ENCODE measurements around the gene C2orf72. TPM values are rescaled to one million over a fixed set of nuclear protein-coding genes. Genes with fewer than 3 reads are reported as not detected.

The C2orf72 gene
- total and polyA plus RNA-seq, 2 of the 13 experiments (the other 11 are each of a cell fraction or from before 2014, with no cell fraction given), result 147 to 203 TPM

DNA sequence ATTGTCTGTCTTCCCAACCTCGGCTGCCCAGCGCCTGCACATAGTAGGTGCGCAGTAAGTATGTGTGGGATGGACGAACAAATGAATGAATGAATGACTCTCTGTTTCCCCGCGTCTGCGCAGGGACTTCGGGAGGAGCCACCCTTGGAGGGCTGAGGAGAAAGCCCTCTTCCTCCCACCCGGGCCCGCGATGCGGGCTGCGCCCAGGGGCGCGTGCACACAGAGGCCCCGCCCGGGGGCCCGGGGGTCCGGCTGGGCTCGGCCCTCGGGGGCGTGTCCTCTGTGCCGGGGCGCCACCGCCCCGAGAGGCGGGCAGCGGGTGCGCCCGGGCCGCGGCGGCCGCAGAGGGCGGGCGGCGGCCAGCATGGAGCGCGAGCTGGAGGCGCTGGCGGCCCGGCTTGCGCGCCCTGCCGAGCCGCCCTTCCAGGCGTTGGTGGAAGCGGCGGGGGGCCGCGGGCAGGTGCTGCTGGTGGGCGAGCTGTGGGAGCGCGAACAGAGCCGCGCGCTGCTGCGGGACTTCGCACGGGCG is at the start of gene C2orf72 (continued):
- TF ChIP-seq ZSCAN25 (CRISPR knock-in tag; IDR thresholded peaks at IDR 0.05), result no peak; the same call in 1 of the 2 replicates
- no peak for TF ChIP-seq TEAD3 (CRISPR knock-in tag; optimal IDR thresholded peaks at IDR 0.05; ENCODE audit: borderline replicate concordance)
- TF ChIP-seq, protein P1, sequence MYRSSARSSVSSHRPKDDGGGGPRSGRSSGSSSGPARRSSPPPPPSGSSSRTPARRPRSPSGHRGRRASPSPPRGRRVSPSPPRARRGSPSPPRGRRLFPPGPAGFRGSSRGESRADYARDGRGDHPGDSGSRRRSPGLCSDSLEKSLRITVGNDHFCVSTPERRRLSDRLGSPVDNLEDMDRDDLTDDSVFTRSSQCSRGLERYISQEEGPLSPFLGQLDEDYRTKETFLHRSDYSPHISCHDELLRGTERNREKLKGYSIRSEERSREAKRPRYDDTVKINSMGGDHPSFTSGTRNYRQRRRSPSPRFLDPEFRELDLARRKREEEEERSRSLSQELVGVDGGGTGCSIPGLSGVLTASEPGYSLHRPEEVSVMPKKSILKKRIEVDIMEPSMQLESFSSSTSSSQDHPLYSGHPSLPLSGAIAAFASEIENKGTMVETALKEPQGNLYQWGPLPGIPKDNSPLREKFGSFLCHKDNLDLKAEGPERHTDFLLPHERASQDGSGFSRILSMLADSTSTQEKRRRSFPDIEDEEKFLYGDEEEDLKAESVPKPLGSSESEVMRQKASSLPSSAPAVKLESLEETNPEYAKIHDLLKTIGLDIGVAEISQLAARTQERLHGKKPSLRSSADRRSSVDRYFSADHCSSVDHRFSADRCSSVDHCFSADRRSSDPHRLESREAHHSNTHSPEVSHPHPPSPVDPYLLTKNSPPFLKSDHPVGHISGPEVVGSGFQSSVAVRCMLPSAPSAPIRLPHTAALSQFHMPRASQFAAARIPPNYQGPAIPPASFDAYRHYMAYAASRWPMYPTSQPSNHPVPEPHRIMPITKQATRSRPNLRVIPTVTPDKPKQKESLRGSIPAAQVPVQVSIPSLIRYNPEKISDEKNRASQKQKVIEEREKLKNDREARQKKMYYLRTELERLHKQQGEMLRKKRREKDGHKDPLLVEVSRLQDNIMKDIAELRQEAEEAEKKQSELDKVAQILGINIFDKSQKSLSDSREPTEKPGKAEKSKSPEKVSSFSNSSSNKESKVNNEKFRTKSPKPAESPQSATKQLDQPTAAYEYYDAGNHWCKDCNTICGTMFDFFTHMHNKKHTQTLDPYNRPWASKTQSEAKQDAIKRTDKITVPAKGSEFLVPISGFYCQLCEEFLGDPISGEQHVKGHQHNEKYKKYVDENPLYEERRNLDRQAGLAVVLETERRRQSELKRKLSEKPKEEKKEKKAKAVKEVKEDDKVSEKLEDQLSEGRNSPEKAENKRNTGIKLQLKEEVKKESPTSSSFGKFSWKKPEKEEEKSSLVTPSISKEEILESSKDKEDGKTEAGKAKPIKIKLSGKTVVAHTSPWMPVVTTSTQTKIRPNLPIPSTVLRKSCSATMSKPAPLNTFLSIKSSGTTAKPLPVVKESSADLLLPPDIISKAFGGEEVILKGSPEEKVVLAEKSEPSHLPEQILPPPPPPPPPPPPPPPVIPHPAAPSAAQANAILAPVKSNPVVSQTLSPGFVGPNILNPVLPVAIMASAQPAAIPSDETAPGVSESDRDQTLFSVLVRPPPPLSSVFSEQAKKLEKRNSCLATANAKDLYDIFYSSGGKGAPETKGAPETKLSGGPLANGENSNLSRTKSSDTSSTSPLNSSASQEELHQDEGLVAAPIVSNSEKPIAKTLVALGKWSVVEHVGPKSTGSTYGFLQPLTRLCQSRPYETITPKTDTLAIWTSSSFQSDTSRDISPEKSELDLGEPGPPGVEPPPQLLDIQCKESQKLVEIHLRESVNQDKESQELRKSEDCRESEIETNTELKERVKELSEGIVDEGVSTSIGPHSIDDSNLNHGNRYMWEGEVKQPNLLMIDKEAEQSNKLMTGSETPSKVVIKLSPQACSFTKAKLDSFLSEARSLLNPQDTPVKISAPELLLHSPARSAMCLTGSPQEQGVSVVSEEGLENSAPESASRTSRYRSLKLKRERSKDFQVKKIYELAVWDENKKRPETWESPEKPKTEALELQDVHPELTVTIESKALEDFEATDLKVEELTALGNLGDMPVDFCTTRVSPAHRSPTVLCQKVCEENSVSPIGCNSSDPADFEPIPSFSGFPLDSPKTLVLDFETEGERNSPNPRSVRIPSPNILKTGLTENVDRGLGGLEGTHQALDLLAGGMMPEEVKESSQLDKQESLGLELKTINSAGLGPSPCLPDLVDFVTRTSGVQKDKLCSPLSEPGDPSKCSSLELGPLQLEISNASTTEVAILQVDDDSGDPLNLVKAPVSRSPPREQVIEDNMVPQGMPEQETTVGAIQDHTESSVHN (CRISPR knock-in tag; IDR thresholded peaks at IDR 0.05), result no peak
- TF ChIP-seq SIX4 (CRISPR knock-in tag; IDR thresholded peaks at IDR 0.05), result no peak
- TF ChIP-seq SKI (IDR thresholded peaks at IDR 0.05; ENCODE audit: partially characterized antibody), result no peak
- TF ChIP-seq MIER2 (CRISPR knock-in tag; IDR thresholded peaks at IDR 0.05), result no peak
- no peak for TF ChIP-seq ZNF550 (CRISPR knock-in tag; IDR thresholded peaks at IDR 0.05; ENCODE audit: borderline replicate concordance)
- no peak for TF ChIP-seq ZNF317 (CRISPR knock-in tag; IDR thresholded peaks at IDR 0.05)
- TF ChIP-seq SAFB2 (CRISPR knock-in tag; IDR thresholded peaks at IDR 0.05; ENCODE audit: borderline replicate concordance, low read depth), result no peak; the same call in 1 of the 2 replicates
- no peak for TF ChIP-seq TAF1 (CRISPR knock-in tag; IDR thresholded peaks at IDR 0.05)
- TF ChIP-seq ELF1 (CRISPR knock-in tag; IDR thresholded peaks at IDR 0.05), result no peak
- no peak for TF ChIP-seq ZNF775 (CRISPR knock-in tag; IDR thresholded peaks at IDR 0.05; ENCODE audit: borderline replicate concordance)
- TF ChIP-seq, protein P2, sequence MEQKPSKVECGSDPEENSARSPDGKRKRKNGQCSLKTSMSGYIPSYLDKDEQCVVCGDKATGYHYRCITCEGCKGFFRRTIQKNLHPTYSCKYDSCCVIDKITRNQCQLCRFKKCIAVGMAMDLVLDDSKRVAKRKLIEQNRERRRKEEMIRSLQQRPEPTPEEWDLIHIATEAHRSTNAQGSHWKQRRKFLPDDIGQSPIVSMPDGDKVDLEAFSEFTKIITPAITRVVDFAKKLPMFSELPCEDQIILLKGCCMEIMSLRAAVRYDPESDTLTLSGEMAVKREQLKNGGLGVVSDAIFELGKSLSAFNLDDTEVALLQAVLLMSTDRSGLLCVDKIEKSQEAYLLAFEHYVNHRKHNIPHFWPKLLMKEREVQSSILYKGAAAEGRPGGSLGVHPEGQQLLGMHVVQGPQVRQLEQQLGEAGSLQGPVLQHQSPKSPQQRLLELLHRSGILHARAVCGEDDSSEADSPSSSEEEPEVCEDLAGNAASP (CRISPR knock-in tag; IDR thresholded peaks at IDR 0.05; ENCODE audit: borderline replicate concordance), result no peak
- TF ChIP-seq KAT7 (CRISPR knock-in tag; IDR thresholded peaks at IDR 0.05; ENCODE audit: borderline replicate concordance), result no peak
- no peak for TF ChIP-seq ZNF75D (CRISPR knock-in tag; IDR thresholded peaks at IDR 0.05; ENCODE audit: borderline replicate concordance)
- TF ChIP-seq ZFP36L2 (CRISPR knock-in tag; IDR thresholded peaks at IDR 0.05), result no peak
- no peak for TF ChIP-seq ZBTB20 (CRISPR knock-in tag; IDR thresholded peaks at IDR 0.05; ENCODE audit: borderline replicate concordance, low read depth)
- no peak for TF ChIP-seq NR2C2 (CRISPR knock-in tag; IDR thresholded peaks at IDR 0.05; ENCODE audit: borderline replicate concordance)
- TF ChIP-seq SATB2 (CRISPR knock-in tag; IDR thresholded peaks at IDR 0.05), result 0 out of 2 replicates have a peak, but pooled peaks have one; percentile 63
- no peak for TF ChIP-seq GABPA (IDR thresholded peaks at IDR 0.05; ENCODE audit: low read depth, low read length)
- no peak for TF ChIP-seq GABPA (CRISPR knock-in tag; IDR thresholded peaks at IDR 0.05; ENCODE audit: low read depth)
- no peak for TF ChIP-seq ZNF615 (CRISPR knock-in tag; IDR thresholded peaks at IDR 0.05; ENCODE audit: borderline replicate concordance)

All from HepG2 (cell line).